HK-2 (cell line): Measurements from ENCODE around the gene POLR3B.
A peak's percentile ranks its signal among the peaks of the same experiment; 100 is the strongest.
"Not testable (repeated sequence)": the region's sequence is repeated elsewhere in the genome, so short reads cannot be mapped to it uniquely, and the experiment has no call there.

Experiments
- DNase-seq: peaks from one replicate; pipeline ENCODE4 v3.0.0-alpha.2; 2018; ENCODE audit not compliant: unreplicated experiment

The POLR3B gene

GRCh38 chr12:106357549-106358395, at the start of gene POLR3B:
TSS of gene POLR3B (plus strand) at chr12:106357748. CDS start at chr12:106357880, 132 bp downstream.
- DNase-seq = peak; percentile 94

- DNase-seq = no peak
Observed at GRCh38 chr12:106308121-106308520, 49.4 kb upstream of the POLR3B start.

- DNase-seq = no peak
Observed at GRCh38 chr12:106308611-106309010, 48.9 kb upstream of the POLR3B start.

GRCh38 chr12:106309671-106310505, 47.7 kb upstream of the POLR3B start:
- DNase-seq = peak; percentile 58

- DNase-seq = no peak
Observed at GRCh38 chr12:106310687-106311086, 46.9 kb upstream of the POLR3B start.

- DNase-seq = no peak
Observed at GRCh38 chr12:106311139-106311538, 46.4 kb upstream of the POLR3B start.

GRCh38 chr12:106313413-106313812, 44.1 kb upstream of the POLR3B start:
- DNase-seq = not testable (repeated sequence)

- DNase-seq = no peak
Observed at GRCh38 chr12:106315523-106315922, 42.0 kb upstream of the POLR3B start.

- no peak for DNase-seq
Observed at GRCh38 chr12:106317406-106318082, 40.0 kb upstream of the POLR3B start.

- no peak for DNase-seq
Observed at GRCh38 chr12:106321139-106321850, 36.3 kb upstream of the POLR3B start.

GRCh38 chr12:106323537-106323936, 34.0 kb upstream of the POLR3B start:
- no peak for DNase-seq

GRCh38 chr12:106327309-106327869, 30.2 kb upstream of the POLR3B start:
- DNase-seq = no peak

GRCh38 chr12:106328735-106329134, 28.8 kb upstream of the POLR3B start:
- no peak for DNase-seq

- no peak for DNase-seq
Observed at GRCh38 chr12:106329231-106329982, 28.1 kb upstream of the POLR3B start.

GRCh38 chr12:106331599-106331998, 25.9 kb upstream of the POLR3B start:
- DNase-seq = no peak

- no peak for DNase-seq
Observed at GRCh38 chr12:106332536-106332935, 25.0 kb upstream of the POLR3B start.

GRCh38 chr12:106333010-106333409, 24.5 kb upstream of the POLR3B start:
- no peak for DNase-seq

GRCh38 chr12:106333756-106334155, 23.8 kb upstream of the POLR3B start:
- no peak for DNase-seq

- no peak for DNase-seq
Observed at GRCh38 chr12:106341086-106341877, 16.3 kb upstream of the POLR3B start.
